A673 (cell line): ENCODE measurements around the gene SLC25A21. TPM values are rescaled to one million over a fixed set of nuclear protein-coding genes. Genes with fewer than 3 reads are reported as not detected.
"Not testable (repeated sequence)": the region's sequence is repeated elsewhere in the genome, so short reads cannot be mapped to it uniquely, and the experiment has no call there.

Source experiments
- BruUV-seq: library from RNA; stranded (reverse); fragments of 400-500 nt; replicated peaks from 2 replicates; lab custom pipeline; 2021; lab: Mats Ljungman, UMichigan
- CTCF ChIA-PET: fragments of 300-600 bp; sonication (Branson Sonifier 250); formaldehyde crosslinking; loops from one replicate; lab custom pipeline; 2022; ENCODE audit warnings: antibody characterized with exemption; lab: Charles Lee
- POLR2A ChIA-PET: fragments of 300-600 bp; sonication (Branson Sonifier 250); formaldehyde crosslinking; loops from one replicate; lab custom pipeline; 2022; ENCODE audit warnings: antibody characterized with exemption; ENCODE audit not compliant: low non-redundant PET; lab: Charles Lee
- DNase-seq: peaks from one replicate; pipeline ENCODE4 v3.0.0-alpha.2; 2015; ENCODE audit warnings: low spot score
- H3K27ac ChIP-seq: fragments of 200-600 bp; sonication (generic); 2 replicates; pipeline ENCODE4 v1.5.1; 2016; ENCODE audit warnings: mixed run types, low read depth, mild to moderate bottlenecking, mixed read lengths, antibody characterized with exemption, low read length; ENCODE audit not compliant: poor library complexity, severe bottlenecking
- H3K27me3 ChIP-seq: fragments of 200-600 bp; sonication (generic); replicated peaks from 2 replicates; pipeline ENCODE4 v1.6.1; 2017; ENCODE audit warnings: mixed run types, low read depth, mild to moderate bottlenecking, mixed read lengths, antibody characterized with exemption, low read length; ENCODE audit not compliant: insufficient read depth, poor library complexity
- H3K36me3 ChIP-seq: fragments of 200-600 bp; sonication (generic); 2 replicates; pipeline ENCODE4 v1.6.1; 2016; ENCODE audit warnings: mixed run types, mild to moderate bottlenecking, mixed read lengths, antibody characterized with exemption, low read length; ENCODE audit not compliant: insufficient read depth, poor library complexity, severe bottlenecking
- H3K4me1 ChIP-seq: fragments of 200-600 bp; sonication (generic); 2 replicates; pipeline ENCODE4 v1.6.1; 2017; ENCODE audit warnings: mixed run types, mild to moderate bottlenecking, mixed read lengths, antibody characterized with exemption, low read length; ENCODE audit not compliant: insufficient read depth, poor library complexity, severe bottlenecking
- H3K4me3 ChIP-seq: fragments of 200-600 bp; sonication (generic); 2 replicates; pipeline ENCODE4 v1.5.1; 2016; ENCODE audit warnings: low read depth, mixed run types, mild to moderate bottlenecking, mixed read lengths, low read length; ENCODE audit not compliant: poor library complexity, severe bottlenecking
- H3K9me3 ChIP-seq: fragments of 200-600 bp; sonication (generic); 2 replicates; pipeline ENCODE4 v1.6.1; 2016; ENCODE audit warnings: mixed run types, low read depth, mild to moderate bottlenecking, mixed read lengths, antibody characterized with exemption, low read length; ENCODE audit not compliant: poor library complexity, severe bottlenecking
- EZH2 ChIP-seq: fragments of 200-600 bp; sonication (generic); IDR thresholded peaks from 2 replicates; pipeline ENCODE4 v1.6.1; 2017; ENCODE audit warnings: borderline replicate concordance, low read depth, mild to moderate bottlenecking, mixed read lengths, antibody characterized with exemption, low read length; ENCODE audit not compliant: poor library complexity, severe bottlenecking
- intact Hi-C: fragments of 100-400 bp; cut with micrococcal nuclease; formaldehyde crosslinking; loops from one replicate; pipeline ENCODE4 v1.10.0; 2022; ENCODE audit not compliant: unreplicated experiment
- total RNA-seq: library from RNA; stranded (reverse); gene quantifications from 2 replicates; pipeline ENCODE4 v1.2.3, GENCODE V29; 2021
- TF ChIP-seq, protein P1 (sequence below): fragments of 300-800, 200-600 bp; sonication (generic); conservative IDR thresholded peaks from 2 replicates; pipeline ENCODE4 v1.5.1; 2017; ENCODE audit warnings: low read depth, mild to moderate bottlenecking, antibody characterized with exemption, low read length, moderate library complexity, mixed read lengths

SLC25A21 gene
- total RNA-seq, 1 experiment from 2014 or later = 4.7 TPM

DNA sequence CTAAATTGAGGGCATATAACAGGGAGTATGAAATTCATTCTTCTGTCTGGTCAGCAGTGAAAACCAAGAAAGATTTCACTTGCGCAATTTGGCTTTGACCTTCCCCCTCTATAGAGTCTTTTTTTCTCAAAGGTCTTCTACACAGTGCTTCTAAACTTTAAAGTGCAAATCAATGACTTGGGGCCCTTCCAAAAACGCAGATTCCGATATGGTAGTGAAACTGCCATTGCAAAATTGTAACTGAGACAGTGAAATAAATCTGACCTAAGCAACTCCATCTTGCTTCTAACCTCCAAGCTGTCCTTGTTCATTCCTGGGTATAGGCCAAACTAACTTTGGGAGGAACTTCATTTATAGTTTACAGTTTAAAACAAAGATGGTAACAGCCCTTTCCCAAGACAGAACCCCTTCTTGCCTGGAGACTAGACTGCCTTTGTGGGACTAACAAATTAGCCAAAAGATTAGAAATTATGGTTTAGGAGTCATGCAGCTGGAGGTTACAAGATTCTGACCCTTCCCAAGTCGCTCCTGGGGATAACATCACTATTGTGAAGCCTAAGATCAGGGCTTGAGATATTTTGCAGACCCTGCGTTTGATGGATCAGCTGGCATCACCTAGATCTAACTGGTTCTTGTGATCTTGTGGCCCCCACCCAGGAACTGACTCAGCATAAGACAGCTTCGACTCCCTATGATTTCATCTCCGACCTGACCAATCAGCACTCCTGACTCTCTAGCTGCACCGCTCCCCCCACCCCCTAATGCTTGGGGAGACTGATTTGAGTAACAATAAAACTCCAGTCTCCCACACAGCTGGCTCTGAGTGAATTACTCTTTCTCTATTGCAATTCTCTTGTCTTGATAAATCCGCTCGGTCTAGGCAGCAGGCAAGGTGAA is 5.0 kb downstream of the SLC25A21 start:
- TF ChIP-seq EZH2 = no peak
- TF ChIP-seq, protein P1, sequence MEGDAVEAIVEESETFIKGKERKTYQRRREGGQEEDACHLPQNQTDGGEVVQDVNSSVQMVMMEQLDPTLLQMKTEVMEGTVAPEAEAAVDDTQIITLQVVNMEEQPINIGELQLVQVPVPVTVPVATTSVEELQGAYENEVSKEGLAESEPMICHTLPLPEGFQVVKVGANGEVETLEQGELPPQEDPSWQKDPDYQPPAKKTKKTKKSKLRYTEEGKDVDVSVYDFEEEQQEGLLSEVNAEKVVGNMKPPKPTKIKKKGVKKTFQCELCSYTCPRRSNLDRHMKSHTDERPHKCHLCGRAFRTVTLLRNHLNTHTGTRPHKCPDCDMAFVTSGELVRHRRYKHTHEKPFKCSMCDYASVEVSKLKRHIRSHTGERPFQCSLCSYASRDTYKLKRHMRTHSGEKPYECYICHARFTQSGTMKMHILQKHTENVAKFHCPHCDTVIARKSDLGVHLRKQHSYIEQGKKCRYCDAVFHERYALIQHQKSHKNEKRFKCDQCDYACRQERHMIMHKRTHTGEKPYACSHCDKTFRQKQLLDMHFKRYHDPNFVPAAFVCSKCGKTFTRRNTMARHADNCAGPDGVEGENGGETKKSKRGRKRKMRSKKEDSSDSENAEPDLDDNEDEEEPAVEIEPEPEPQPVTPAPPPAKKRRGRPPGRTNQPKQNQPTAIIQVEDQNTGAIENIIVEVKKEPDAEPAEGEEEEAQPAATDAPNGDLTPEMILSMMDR = no peak
- ChIA-PET CTCF (no interaction called here), POLR2A (no interaction called here)
- Histone ChIP-seq H3K4me3 (no peak overlapping the region), H3K9me3 (no peaks in the 10 kb centered on the region), H3K36me3 (no peaks in the 10 kb centered on the region), H3K4me1 (peaks cover 5% of the 10 kb centered on the region), H3K27me3 (no peaks in the 10 kb centered on the region), H3K27ac (no peak overlapping the region)
- intact Hi-C loops = no loop called here
- DNase-seq = no peak
- no TSS peak for BruUV-seq

DNA sequence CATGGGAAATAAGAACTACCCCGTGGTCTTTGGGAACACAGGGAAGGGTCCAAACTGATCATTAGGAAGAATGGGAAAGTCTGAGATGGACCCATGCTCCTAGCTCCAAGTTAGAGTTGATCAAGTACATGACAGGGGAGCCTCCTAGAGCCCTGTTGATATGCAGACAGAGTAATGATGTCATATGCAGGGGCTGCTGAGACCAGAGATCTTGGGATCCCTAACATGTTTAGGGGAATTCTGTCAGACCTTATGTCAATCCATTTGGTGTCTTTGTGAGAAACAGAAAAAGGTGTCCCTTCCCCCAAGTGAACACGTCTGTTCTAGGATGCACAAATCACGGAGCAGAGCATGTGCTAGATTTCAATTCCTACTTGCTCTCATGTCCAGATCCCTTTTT is 6.6 kb downstream of the SLC25A21 start:
- Histone ChIP-seq H3K27me3 (no peaks in the 10 kb centered on the region), H3K27ac (no peak overlapping the region), H3K9me3 (no peaks in the 10 kb centered on the region), H3K36me3 (no peaks in the 10 kb centered on the region), H3K4me1 (no peaks in the 10 kb centered on the region), H3K4me3 (no peak overlapping the region)
- POLR2A ChIA-PET = no interaction called here
- intact Hi-C loops = no loop called here
- TF ChIP-seq EZH2 = no peak
- TF ChIP-seq, protein P1 = no peak
- no TSS peak for BruUV-seq
- no peak for DNase-seq
- CTCF ChIA-PET = no interaction called here

DNA sequence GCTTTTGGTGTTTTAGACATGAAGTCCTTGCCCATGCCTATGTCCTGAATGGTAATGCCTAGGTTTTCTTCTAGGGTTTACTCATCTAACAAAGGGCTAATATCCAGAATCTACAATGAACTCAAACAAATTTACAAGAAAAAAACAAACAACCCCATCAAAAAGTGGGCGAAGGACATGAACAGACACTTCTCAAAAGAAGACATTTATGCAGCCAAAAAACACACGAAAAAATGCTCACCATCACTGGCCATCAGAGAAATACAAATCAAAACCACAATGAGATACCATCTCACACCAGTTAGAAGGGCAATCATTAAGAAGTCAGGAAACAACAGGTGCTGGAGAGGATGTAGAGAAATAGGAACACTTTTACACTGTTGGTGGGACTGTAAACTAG is 10.1 kb downstream of the SLC25A21 start:
- CTCF ChIA-PET, H3K36me3 ChIP-seq, H3K4me1 ChIP-seq, H3K27ac ChIP-seq, DNase-seq, H3K27me3 ChIP-seq, intact Hi-C loops, H3K9me3 ChIP-seq, POLR2A ChIA-PET, H3K4me3 ChIP-seq, BruUV-seq: not testable (repeated sequence)
